HEK293T (cell line): ENCODE measurements around the gene SKIC3.

Experiments used
- ELF4 ChIP-seq: fragments of 450-650 bp; IDR thresholded peaks from 2 replicates; pipeline ENCODE4 v1.6.1; 2017; ENCODE audit warnings: antibody characterized with exemption
- FOXM1 ChIP-seq: fragments of 450-650 bp; IDR thresholded peaks from 2 replicates; pipeline ENCODE4 v1.6.1; 2017; ENCODE audit warnings: mild to moderate bottlenecking, borderline replicate concordance

GRCh38 chr5:95528565-95528964 lies 26.2 kb downstream of the SKIC3 start:
- no peak for TF ChIP-seq FOXM1
- TF ChIP-seq ELF4, result no peak
